Transverse colon (tissue), 4 donors: ENCODE data around the gene SPRYD4.

ENCODE experiments used
- EP300 ChIP-seq: sonication (generic); formaldehyde crosslinking; IDR thresholded peaks from one replicate; pipeline ENCODE4 v1.6.1; 2017; ENCODE audit warnings: antibody characterized with exemption, low read depth
- POLR2A ChIP-seq: fragments of 450-650 bp; IDR thresholded peaks from one replicate; pipeline ENCODE4 v1.6.1; 2016; ENCODE audit warnings: antibody characterized with exemption, mild to moderate bottlenecking, moderate library complexity
- POLR2AphosphoS5 ChIP-seq, 3 donors: sonication (generic); formaldehyde crosslinking; IDR thresholded peaks; one replicate each; pipeline ENCODE4 v1.6.1; 2016; ENCODE audit warnings: antibody characterized with exemption in 3 of 3
- TF ChIP-seq, protein P1 (sequence below), 5 experiments: fragments of 200-600 bp in 3 of 5; fragments of 450-650 bp in 2 of 5; sonication (generic) in 3 of 5; IDR thresholded peaks; 1 replicate in 2 of 5; 2 replicates in 3 of 5; pipeline ENCODE4 v1.5.1; 2016 to 2017; ENCODE audit warnings: antibody characterized with exemption in 5 of 5, inconsistent platforms in 3 of 5, mild to moderate bottlenecking in 2 of 5, moderate library complexity in 1 of 5

DNA sequence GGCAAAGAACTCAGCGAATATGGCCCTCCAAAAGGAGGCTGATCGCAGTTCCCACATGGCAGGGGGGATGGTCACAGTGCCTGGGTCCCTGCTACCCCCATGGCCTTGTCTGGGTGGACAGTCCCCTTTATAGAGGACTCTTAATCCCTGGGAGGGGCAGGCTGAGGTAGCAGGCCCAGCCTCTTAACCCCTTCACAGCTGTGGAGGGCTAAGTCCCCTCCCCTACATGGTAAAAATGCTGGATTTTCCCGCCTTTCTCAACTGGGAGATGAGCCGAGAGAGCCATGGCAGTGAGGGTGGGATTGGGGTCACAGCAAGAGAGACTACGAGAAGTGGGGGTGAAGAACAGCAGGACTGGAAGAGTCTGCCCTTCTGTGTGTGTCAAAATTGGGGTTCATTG is 13.8 kb upstream of the SPRYD4 start, which contains the start of gene MIP:
- no peak for TF ChIP-seq EP300
- TF ChIP-seq POLR2AphosphoS5 (IDR thresholded peaks at IDR 0.05) = no peak
- TF ChIP-seq, protein P1, sequence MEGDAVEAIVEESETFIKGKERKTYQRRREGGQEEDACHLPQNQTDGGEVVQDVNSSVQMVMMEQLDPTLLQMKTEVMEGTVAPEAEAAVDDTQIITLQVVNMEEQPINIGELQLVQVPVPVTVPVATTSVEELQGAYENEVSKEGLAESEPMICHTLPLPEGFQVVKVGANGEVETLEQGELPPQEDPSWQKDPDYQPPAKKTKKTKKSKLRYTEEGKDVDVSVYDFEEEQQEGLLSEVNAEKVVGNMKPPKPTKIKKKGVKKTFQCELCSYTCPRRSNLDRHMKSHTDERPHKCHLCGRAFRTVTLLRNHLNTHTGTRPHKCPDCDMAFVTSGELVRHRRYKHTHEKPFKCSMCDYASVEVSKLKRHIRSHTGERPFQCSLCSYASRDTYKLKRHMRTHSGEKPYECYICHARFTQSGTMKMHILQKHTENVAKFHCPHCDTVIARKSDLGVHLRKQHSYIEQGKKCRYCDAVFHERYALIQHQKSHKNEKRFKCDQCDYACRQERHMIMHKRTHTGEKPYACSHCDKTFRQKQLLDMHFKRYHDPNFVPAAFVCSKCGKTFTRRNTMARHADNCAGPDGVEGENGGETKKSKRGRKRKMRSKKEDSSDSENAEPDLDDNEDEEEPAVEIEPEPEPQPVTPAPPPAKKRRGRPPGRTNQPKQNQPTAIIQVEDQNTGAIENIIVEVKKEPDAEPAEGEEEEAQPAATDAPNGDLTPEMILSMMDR (IDR thresholded peaks at IDR 0.05) = no peak
- TF ChIP-seq POLR2A = no peak
